Hematopoietic multipotent progenitor cell treated with erythropoietin and hydrocortisone succinate and interleukin-3 and kit ligand, for 17 days (in vitro differentiated cells): ENCODE results near the gene CALY.

Experiments used
- DNase-seq: peaks from one replicate; pipeline ENCODE4 v3.0.0-alpha.2; 2015; ENCODE audit warnings: low spot score

Gene CALY

GRCh38 chr10:133366130-133366478 is 29.4 kb upstream of the CALY start:
- DNase-seq: no peak

- no peak for DNase-seq
These were observed 28.9 kb upstream of the CALY start for GRCh38 chr10:133365461-133366129.

- no peak for DNase-seq
These were observed 28.1 kb upstream of the CALY start for GRCh38 chr10:133364645-133365431.

GRCh38 chr10:133362846-133363245 is 26.1 kb upstream of the CALY start:
- DNase-seq: no peak

- no peak for DNase-seq
These were observed 25.2 kb upstream of the CALY start for GRCh38 chr10:133361773-133362441.

- DNase-seq: no peak
These were observed 24.5 kb upstream of the CALY start for GRCh38 chr10:133361227-133361626.

GRCh38 chr10:133359972-133360610 is 23.4 kb upstream of the CALY start:
- no peak for DNase-seq

- DNase-seq: peak; percentile 71
These were observed 22.9 kb upstream of the CALY start for GRCh38 chr10:133359554-133359971.

- no peak for DNase-seq
These were observed 22.2 kb upstream of the CALY start for GRCh38 chr10:133358925-133359310.

GRCh38 chr10:133358162-133358924 is 21.6 kb upstream of the CALY start:
- no peak for DNase-seq

GRCh38 chr10:133357285-133358161 is 20.8 kb upstream of the CALY start, which contains the start of gene FUOM:
TSS of gene FUOM (minus strand) at chr10:133358019. CDS start at chr10:133358007, 12 bp downstream.
- DNase-seq: peak; percentile 38

GRCh38 chr10:133356549-133357284 is 20.0 kb upstream of the CALY start:
- DNase-seq: no peak

GRCh38 chr10:133355991-133356390 is 19.3 kb upstream of the CALY start:
- no peak for DNase-seq

- DNase-seq: no peak
These were observed 18.6 kb upstream of the CALY start for GRCh38 chr10:133355266-133355665.

- no peak for DNase-seq
These were observed 18.1 kb upstream of the CALY start for GRCh38 chr10:133354672-133355240.

- DNase-seq: no peak
These were observed 17.4 kb upstream of the CALY start for GRCh38 chr10:133353988-133354605.

GRCh38 chr10:133353202-133353959 is 16.7 kb upstream of the CALY start:
- DNase-seq: no peak
